Measurements from ENCODE around the gene BRSK2.

The BRSK2 gene

GRCh38 chr11:1510928-1511327 is 121.2 kb downstream of the BRSK2 start:
- DNase-seq, result no peak

GRCh38 chr11:1511937-1512496 is 122.3 kb downstream of the BRSK2 start:
- DNase-seq, result no peak

Measured in amygdala (tissue), 56 donors.